Measurements from ENCODE around the gene APOL5.

GRCh38 chr22:35749808-35750207 lies 32.1 kb downstream of the APOL5 start:
- TF ChIP-seq CTCF (conservative IDR thresholded peaks at IDR 0.05; ENCODE audit: low read length), result no peak
- TF ChIP-seq EZH2phosphoT487 (IDR thresholded peaks at IDR 0.05; ENCODE audit: borderline replicate concordance, low read depth, low read length), result no peak

Measured in OCI-LY7 (cell line).